Measurements from ENCODE around the gene TWNK. TPM values are rescaled to one million over a fixed set of nuclear protein-coding genes. Genes with fewer than 3 reads are reported as not detected.

The TWNK gene
- total RNA-seq, 4 donors from 2014 or later = 5.0 to 13.9 (median 6.5) TPM

DNA sequence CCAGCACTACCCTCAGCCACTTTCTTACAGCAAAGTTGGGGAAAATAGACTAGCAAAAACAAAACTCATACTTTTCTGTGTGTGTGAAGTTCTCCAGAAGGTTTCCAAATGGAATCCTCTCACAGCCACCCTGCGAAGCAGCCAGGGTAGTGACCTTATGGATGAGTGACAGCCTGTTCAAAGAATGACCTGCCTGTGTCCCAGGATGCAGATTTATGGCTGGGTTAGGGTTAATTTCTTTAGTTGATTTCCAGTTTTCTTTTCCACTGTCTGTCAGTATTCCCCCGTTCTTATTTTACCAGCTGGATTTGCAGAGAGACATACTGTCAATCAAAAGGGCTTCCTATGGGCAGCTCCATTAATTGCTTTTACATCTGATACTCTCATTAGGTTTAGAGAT is 20.5 kb upstream of the TWNK start:
- Histone ChIP-seq H3K4me1 (peaks cover 12 to 20% (median 15%) of the 10 kb centered on the region in 3 donors), H3K27me3 (no peaks in the 10 kb centered on the region), H3K27ac (no peak overlapping the region), H3K9me3 (no peaks in the 10 kb centered on the region), H3K4me3 (no peak overlapping the region), H3K36me3 (peaks cover 0 to 46% (median 0%) of the 10 kb centered on the region in 3 donors)
- intact Hi-C loops (cut with DNase I) = no loop called here
- no peak for DNase-seq
- 71 to 84% methylated on average over 2 of the region's 2 CpGs for WGBS, 2 donors
- TF ChIP-seq, protein P1, sequence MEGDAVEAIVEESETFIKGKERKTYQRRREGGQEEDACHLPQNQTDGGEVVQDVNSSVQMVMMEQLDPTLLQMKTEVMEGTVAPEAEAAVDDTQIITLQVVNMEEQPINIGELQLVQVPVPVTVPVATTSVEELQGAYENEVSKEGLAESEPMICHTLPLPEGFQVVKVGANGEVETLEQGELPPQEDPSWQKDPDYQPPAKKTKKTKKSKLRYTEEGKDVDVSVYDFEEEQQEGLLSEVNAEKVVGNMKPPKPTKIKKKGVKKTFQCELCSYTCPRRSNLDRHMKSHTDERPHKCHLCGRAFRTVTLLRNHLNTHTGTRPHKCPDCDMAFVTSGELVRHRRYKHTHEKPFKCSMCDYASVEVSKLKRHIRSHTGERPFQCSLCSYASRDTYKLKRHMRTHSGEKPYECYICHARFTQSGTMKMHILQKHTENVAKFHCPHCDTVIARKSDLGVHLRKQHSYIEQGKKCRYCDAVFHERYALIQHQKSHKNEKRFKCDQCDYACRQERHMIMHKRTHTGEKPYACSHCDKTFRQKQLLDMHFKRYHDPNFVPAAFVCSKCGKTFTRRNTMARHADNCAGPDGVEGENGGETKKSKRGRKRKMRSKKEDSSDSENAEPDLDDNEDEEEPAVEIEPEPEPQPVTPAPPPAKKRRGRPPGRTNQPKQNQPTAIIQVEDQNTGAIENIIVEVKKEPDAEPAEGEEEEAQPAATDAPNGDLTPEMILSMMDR (IDR thresholded peaks at IDR 0.05) = no peak
- no peak for TF ChIP-seq POLR2A (IDR thresholded peaks at IDR 0.05)

DNA sequence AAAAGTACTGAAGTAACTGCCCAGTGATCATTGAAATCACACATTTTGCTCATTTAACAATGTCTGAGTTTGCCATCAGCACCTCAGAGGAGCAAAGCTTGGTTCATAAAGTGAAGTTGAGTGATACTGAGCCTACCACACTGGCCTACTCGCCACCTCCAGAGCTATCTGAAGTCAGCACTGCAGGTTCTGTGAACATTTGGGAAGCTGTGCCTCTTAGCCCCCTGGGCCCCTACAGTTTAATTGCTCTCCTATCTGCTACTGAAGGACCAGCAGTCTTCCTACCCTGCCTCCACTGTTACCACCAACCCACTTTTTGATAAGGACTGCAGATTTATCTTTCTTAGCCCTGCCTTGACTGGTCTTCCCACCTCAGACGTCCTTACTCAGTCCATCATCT is 20.0 kb upstream of the TWNK start:
- no peak for DNase-seq
- Histone ChIP-seq H3K9me3 (no peaks in the 10 kb centered on the region), H3K4me1 (peaks cover 12 to 20% (median 15%) of the 10 kb centered on the region in 3 donors), H3K36me3 (peaks cover 0 to 42% (median 0%) of the 10 kb centered on the region in 3 donors), H3K27ac (no peak overlapping the region), H3K27me3 (no peaks in the 10 kb centered on the region), H3K4me3 (no peak overlapping the region)
- intact Hi-C loops (cut with DNase I) = no loop called here
- 85 to 87% methylated on average over 2 of the region's 2 CpGs for WGBS, 2 donors
- TF ChIP-seq, protein P1 (IDR thresholded peaks at IDR 0.05) = no peak
- no peak for TF ChIP-seq POLR2A (IDR thresholded peaks at IDR 0.05)

DNA sequence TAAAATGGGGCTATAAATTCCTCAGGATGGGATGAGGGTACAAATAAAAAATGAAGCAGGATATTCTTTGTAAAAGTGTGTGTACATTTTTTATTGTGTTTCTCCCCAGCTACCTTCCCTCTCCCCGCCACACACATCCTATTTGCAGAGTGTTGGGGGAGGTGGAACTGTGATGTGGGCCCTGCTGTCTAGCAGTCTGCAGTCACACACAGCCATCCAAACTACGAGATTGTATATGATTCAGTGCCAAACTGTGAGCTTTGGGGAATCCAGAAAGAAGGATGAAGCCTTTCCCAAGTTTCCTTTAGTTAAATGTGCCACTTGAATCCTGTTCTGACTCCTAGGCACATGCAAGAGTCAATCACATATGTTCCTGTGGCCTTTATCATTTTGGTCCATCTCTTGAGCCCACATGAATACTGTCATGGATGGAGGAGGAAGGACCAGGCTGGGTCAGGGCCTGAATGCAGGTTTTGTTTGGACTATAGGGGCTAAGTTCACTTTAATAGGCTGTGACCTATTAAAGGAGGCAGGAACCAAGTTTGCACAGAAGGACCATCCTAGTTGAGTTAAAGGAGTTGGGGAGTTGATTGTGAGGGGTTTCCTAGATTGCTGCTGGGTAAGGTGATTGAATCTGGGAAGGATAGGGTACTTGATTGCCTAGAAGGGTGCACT is 19.1 kb upstream of the TWNK start:
- 70 to 88% methylated on average over 2 of the region's 2 CpGs for WGBS, 2 donors
- TF ChIP-seq POLR2A (IDR thresholded peaks at IDR 0.05) = no peak
- TF ChIP-seq, protein P1 (IDR thresholded peaks at IDR 0.05) = no peak
- Histone ChIP-seq H3K36me3 (peaks cover 0 to 33% (median 0%) of the 10 kb centered on the region in 3 donors), H3K27me3 (no peaks in the 10 kb centered on the region), H3K4me1 (peaks cover 12 to 20% (median 15%) of the 10 kb centered on the region in 3 donors), H3K9me3 (no peaks in the 10 kb centered on the region), H3K4me3 (no peak overlapping the region), H3K27ac (no peak overlapping the region)
- intact Hi-C loops (cut with DNase I) = no loop called here
- DNase-seq = no peak

DNA sequence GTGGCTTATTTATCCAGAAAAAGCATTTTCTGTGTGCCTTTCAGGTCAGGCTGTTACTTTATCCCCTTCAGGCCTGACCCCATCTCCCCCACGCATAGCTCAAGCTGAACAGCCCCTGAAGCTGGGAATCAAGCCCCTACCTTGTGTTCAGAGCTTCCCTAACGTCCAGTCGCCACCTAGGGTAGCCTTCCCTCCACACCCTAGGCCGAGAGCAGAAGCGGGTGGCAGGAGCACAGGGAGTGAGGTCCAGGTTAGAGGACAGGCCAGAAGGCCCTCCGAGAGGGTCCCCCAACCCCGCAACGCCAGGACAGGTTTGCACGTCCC is 18.5 kb upstream of the TWNK start:
- Histone ChIP-seq H3K4me1 (peaks cover 12 to 20% (median 15%) of the 10 kb centered on the region in 3 donors), H3K9me3 (no peaks in the 10 kb centered on the region), H3K27me3 (no peaks in the 10 kb centered on the region), H3K36me3 (peaks cover 0 to 28% (median 0%) of the 10 kb centered on the region in 3 donors), H3K27ac (no peak overlapping the region), H3K4me3 (peak overlapping the region; percentile 41 to 69 (median 64))
- TF ChIP-seq, protein P1 (IDR thresholded peaks at IDR 0.05) = no peak
- no peak for TF ChIP-seq POLR2A (IDR thresholded peaks at IDR 0.05)
- intact Hi-C loops (cut with DNase I) = no loop called here
- 7 to 23% methylated on average over 5 to 6 of the region's 9 CpGs for WGBS, 2 donors
- no peak for DNase-seq

DNA sequence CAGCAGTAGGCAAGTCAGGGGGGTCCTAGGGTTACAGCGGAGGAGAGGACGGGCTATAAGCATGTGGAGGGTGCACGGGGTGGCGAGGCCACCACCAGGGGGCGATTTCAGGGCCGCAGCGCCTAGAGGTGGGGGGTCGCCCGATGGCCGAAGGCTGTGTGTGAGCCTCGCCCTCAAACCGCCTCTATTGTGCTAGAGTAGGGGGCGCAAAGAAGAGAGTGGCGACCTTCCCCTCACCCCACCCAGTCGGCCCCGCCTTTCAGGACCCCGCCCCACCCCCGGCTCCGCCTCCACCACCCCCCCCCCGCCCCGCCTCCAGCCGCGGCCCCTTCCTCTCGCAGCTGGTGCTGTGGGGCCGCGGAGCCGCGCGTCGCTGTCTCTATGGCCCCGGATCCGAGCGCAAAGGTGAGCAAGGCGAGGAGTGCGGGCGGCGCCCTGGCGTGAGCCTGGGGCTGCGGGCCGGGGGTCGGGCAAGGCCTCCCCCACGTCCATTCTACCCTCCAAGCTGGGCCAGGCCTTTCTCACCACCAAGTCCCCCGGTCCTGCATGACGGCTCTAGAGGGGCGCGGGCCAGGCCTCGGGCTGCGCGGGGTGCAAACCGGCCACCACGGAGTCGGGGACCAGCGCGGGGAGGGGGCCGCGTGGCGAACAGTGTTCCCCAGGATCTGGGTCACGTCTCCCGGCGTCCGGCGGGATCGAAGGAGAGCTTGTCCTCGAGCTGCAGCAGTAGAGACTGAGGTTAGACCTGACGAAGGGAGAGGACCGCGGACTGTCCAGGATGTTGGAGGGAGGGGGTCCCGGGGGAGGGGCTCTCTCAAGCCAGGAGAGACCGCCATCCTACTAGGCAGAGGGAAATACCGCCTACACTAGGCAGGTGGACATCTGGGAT is 17.9 kb upstream of the TWNK start, which contains the start of gene SEMA4G:
SEMA4G (plus strand) TSS at position 318 of the 889 bp plus-strand sequence. CDS start 3,409 bp downstream, outside the sequence.
- intact Hi-C loops (cut with DNase I) = no loop called here
- no peak for DNase-seq
- H3K27ac ChIP-seq = peak within 1 kb of the TSS in 2 of 4 donors; percentile 36 to 44

More for the DNA sequence above, 17.9 kb upstream of the TWNK start, which contains the start of gene SEMA4G:
- 6 to 7% methylated on average over 6 to 24 of the region's 70 CpGs for WGBS, 2 donors
- Histone ChIP-seq H3K4me1 (peaks cover 12 to 20% (median 15%) of the 10 kb centered on the region in 3 donors), H3K9me3 (no peaks in the 10 kb centered on the region), H3K4me3 (peak within 1 kb of the TSS; percentile 41 to 69 (median 64)), H3K36me3 (peaks cover 0 to 22% (median 0%) of the 10 kb centered on the region in 3 donors), H3K27me3 (no peaks in the 10 kb centered on the region)
- no peak for TF ChIP-seq POLR2A (IDR thresholded peaks at IDR 0.05)
- TF ChIP-seq, protein P1 (IDR thresholded peaks at IDR 0.05) = peak; percentile 33 to 71 (median 60)
